LNCaP clone FGC (cell line): ENCODE results near the gene EHMT1.
A peak's percentile ranks its signal among the peaks of the same experiment; 100 is the strongest.
"Not testable (repeated sequence)": the region's sequence is repeated elsewhere in the genome, so short reads cannot be mapped to it uniquely, and the experiment has no call there.

Experiments used
- DNase-seq: peaks from one replicate; pipeline ENCODE4 v3.0.0-alpha.2; 2011; ENCODE audit warnings: low read depth
- H3K4me3 ChIP-seq: 2 replicates; pipeline ENCODE4 v1.5.1; 2011; ENCODE audit warnings: mild to moderate bottlenecking, low read depth, low read length, control low read depth
- CTCF ChIP-seq: IDR thresholded peaks from 2 replicates; pipeline ENCODE4 v1.5.1; 2012; ENCODE audit warnings: mild to moderate bottlenecking; ENCODE audit not compliant: control insufficient read depth, insufficient read depth; ENCODE audit errors: extremely low read depth

EHMT1 gene

GRCh38 chr9:137590469-137591383 lies 28.1 kb upstream of the EHMT1 start, which contains the start of gene ZMYND19:
Gene ZMYND19 (minus strand): TSS chr9:137590512. CDS start chr9:137590263, 249 bp downstream.
- TF ChIP-seq CTCF: no peak
- H3K4me3 ChIP-seq: peak within 1 kb of the TSS; percentile 88
- DNase-seq: no peak

- peak; percentile 81 for DNase-seq
- H3K4me3 ChIP-seq: peak overlapping the region; percentile 35
- TF ChIP-seq CTCF: no peak
Observed at GRCh38 chr9:137592767-137593166, 26.0 kb upstream of the EHMT1 start.

GRCh38 chr9:137593176-137593575 lies 25.6 kb upstream of the EHMT1 start:
- no peak for TF ChIP-seq CTCF
- DNase-seq: no peak
- H3K4me3 ChIP-seq: peak overlapping the region; percentile 35

- not testable (repeated sequence) for H3K4me3 ChIP-seq, DNase-seq
Observed at GRCh38 chr9:137596577-137596976, 22.2 kb upstream of the EHMT1 start.

- DNase-seq: no peak
- H3K4me3 ChIP-seq: no peak overlapping the region
- TF ChIP-seq CTCF: no peak
Observed at GRCh38 chr9:137598943-137599342, 19.9 kb upstream of the EHMT1 start.

- H3K4me3 ChIP-seq: no peak overlapping the region
- TF ChIP-seq CTCF: no peak
- DNase-seq: no peak
Observed at GRCh38 chr9:137602661-137603060, 16.1 kb upstream of the EHMT1 start.

GRCh38 chr9:137603879-137604278 lies 14.9 kb upstream of the EHMT1 start:
- no peak overlapping the region for H3K4me3 ChIP-seq
- no peak for DNase-seq
- TF ChIP-seq CTCF: no peak
